Measurements from ENCODE around the gene AMOTL1. TPM values are rescaled to one million over a fixed set of nuclear protein-coding genes. Genes with fewer than 3 reads are reported as not detected.

The AMOTL1 gene
- total RNA-seq, 1 donor from 2014 or later, result 5.9 TPM

DNA sequence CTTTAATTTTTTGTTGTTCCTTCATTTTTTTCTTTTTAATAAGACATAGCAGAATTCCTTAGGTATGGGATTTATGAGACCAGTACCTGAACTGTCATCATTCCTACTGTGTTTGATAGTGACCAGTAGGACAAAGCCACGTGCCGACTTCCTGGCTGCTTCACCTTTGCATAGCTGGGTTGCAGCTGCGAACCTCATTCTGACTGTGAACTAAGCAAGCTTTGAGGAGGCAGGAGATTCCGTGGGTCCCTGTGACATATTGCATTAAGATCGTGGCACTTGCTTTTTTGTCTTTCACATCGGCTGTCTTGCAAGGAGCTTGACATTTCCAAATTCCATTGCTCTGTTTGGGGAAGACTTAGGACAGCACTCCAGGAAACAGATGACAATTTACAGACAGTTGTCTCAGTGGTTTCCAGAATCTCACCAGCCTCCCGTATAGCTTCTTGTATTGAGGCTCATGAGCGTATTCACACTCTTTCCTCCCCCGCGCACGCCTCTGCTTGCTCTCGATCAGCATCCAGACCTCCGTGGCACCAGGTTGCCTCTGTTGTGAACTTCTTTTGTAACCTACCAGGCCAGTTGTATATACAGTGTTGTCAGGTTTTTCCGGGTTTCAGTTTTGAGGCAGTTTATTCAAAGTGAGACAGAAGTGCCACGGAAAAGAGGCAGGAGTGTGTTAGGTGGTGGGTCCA lies 103.5 kb downstream of the AMOTL1 start:
- H3K9me3 Mint-ChIP-seq, result no peaks in the 10 kb centered on the region
- intact Hi-C loops (cut with micrococcal nuclease), result loop anchor here (10.0 kb wide), 2 partner anchors 327 to 737 kb away; partner anchors contain the start of gene FUT4
- H3K27ac Mint-ChIP-seq, result no peak overlapping the region
- no peaks in the 10 kb centered on the region for H3K36me3 Mint-ChIP-seq (ENCODE audit: low read depth)
- peaks cover 11% of the 10 kb centered on the region for H3K4me1 Mint-ChIP-seq
- no peaks in the 10 kb centered on the region for H3K27me3 Mint-ChIP-seq
- no peak overlapping the region for H3K4me3 Mint-ChIP-seq
- no peak for DNase-seq

DNA sequence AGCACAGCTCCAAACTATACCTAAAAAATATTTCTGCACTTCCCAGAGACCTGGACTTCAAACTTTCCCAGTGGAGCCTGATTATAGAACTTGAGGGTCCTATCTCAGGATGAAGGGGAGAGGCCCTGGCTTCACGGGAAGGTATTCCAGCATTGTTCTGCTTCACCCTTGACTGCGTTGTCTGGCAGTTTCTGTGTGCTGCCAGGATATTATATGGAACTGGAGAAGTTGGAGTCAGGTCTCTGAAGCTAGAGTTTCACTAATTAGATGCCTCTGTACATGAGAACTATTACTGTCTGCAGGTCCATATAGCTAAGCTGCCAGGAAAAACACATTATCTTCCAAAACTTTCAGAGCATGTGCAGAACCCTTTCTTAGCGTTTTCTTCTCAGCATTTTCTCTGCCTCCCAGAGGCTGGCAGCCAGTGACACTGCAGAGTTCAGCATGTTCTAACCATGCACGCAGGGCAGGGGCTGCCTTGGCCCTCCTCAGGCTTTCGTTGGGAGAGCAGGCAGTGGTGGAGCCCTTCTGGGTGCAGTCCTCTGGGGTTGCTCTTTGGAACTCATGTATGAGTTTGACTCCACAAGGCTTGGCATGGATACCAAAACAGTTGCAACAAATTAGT lies 105.9 kb downstream of the AMOTL1 start:
- Mint-ChIP-seq H3K27me3 (no peaks in the 10 kb centered on the region), H3K4me1 (peaks cover 22% of the 10 kb centered on the region), H3K9me3 (no peaks in the 10 kb centered on the region), H3K4me3 (no peak overlapping the region), H3K36me3 (ENCODE audit: low read depth) (no peaks in the 10 kb centered on the region), H3K27ac (no peak overlapping the region)
- DNase-seq, result no peak
- intact Hi-C loops (cut with micrococcal nuclease), result loop anchor here (10.0 kb wide), 2 partner anchors 329 to 739 kb away; partner anchors contain the start of gene FUT4

DNA sequence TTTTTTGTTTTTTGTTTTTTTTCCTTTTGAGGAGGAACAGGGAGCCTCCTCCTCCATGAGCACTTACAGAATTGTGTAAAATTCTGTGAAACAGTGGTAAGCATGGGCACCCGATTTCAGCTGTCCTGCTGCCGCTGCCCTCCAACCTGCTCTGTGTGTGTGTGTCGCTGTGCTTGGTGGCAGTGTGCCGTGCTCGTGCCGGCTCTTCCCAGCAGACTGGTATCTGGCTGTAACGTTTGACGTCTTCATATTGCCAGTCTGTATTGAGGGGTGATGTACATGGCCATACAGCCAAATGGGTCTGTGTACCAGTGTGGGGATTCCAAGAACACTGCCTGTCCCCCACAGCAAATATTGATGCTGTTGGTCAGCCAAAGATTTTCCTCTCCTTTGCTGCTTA lies 108.1 kb downstream of the AMOTL1 start:
- no peak for DNase-seq
- intact Hi-C loops (cut with micrococcal nuclease), result loop anchor here (1.0 to 10.0 kb wide), 6 partner anchors 8 to 741 kb away; partner anchors contain the start of genes FUT4 and SRSF8
- Mint-ChIP-seq H3K4me3 (peak overlapping the region; percentile 51), H3K9me3 (peaks cover 3% of the 10 kb centered on the region), H3K36me3 (ENCODE audit: low read depth) (no peaks in the 10 kb centered on the region), H3K27ac (peak overlapping the region; percentile 83), H3K4me1 (peaks cover 22% of the 10 kb centered on the region), H3K27me3 (no peaks in the 10 kb centered on the region)

DNA sequence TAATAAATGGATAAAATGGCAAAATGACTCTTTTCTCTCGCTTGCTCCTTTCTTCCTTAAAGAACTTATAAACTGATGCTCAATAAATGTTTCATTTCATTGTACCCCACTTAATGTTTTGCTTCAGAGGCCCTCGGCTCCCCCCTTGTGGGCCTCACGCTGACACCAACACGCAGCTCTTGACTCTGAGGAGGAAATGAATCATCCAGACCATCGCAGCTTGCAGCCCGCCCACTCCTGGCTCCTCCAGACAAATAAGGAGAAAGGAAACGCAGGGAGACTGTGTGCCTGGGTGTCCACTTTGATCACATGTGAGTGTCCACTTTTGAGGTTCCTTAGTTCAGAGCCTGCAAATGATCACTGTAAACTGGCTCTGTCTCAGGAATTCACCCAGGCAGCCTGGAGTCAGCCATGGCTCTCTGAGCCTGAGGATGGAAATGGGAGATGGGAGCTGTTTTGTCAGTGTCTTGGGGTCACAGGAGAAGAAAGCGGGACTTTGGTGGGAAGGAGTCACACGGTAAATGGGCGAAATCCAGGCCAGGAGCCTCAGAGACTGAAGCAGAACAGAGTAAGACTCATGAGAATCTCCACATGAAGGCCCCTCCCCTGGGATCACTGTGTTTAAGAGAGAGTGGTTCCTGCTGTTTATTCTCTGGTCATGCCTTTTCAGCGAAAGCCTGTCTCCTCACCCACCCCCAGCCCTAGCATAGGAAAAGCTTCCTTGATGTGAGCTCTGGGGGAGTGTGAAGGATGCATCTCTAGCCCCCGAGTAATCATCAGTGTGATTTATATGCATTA lies 108.7 kb downstream of the AMOTL1 start:
- Mint-ChIP-seq H3K36me3 (ENCODE audit: low read depth) (no peaks in the 10 kb centered on the region), H3K4me3 (peak overlapping the region; percentile 51), H3K9me3 (peaks cover 3% of the 10 kb centered on the region), H3K27ac (peak overlapping the region; percentile 83), H3K27me3 (no peaks in the 10 kb centered on the region), H3K4me1 (peaks cover 21% of the 10 kb centered on the region)
- peak; percentile 85 for DNase-seq
- intact Hi-C loops (cut with micrococcal nuclease), result loop anchor here (1.0 to 10.0 kb wide), 6 partner anchors 7 to 742 kb away; partner anchors contain the start of genes FUT4 and SRSF8

DNA sequence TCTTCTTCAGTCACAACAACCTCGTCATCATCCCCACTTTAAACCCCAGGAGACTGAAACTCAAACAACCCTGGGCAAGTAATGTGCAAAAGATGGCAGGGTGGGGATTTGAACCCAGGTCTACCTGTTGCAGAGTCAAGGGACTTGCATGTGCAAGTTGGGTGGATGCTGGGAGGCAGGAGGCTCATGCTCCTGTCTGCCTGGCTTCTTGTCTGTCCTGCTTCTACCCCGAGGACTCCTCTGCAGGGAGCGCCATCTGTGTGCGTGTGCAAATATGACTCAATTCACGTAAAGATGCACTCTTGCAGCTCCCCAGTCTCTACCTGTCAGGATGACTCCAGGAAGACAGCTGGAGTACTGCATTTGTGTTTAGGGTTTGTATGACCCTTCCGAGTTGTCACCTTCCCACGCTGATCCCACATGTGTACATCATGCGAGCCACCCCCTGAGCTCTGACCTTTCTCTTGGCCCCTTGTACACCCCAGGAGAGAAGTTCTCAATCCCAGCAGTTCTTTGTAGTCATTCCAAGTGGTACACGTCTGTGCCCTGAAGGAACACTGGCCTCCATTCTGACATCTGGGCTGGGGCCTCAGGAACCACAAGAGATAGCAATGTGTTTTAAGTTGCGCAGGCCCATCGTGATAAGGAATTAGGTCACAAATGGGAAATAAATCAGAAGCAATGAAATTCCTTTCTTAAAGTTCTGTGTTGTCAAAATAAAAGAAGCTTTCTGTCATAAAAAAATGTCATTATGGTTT lies 109.5 kb downstream of the AMOTL1 start:
- no peak for DNase-seq
- Mint-ChIP-seq H3K36me3 (ENCODE audit: low read depth) (no peaks in the 10 kb centered on the region), H3K27ac (peak overlapping the region; percentile 83), H3K4me1 (peaks cover 21% of the 10 kb centered on the region), H3K4me3 (no peak overlapping the region), H3K9me3 (peaks cover 3% of the 10 kb centered on the region), H3K27me3 (no peaks in the 10 kb centered on the region)
- intact Hi-C loops (cut with micrococcal nuclease), result loop anchor here (5.0 to 10.0 kb wide), 5 partner anchors 95 to 743 kb away; partner anchors contain the start of genes FUT4 and SRSF8

DNA sequence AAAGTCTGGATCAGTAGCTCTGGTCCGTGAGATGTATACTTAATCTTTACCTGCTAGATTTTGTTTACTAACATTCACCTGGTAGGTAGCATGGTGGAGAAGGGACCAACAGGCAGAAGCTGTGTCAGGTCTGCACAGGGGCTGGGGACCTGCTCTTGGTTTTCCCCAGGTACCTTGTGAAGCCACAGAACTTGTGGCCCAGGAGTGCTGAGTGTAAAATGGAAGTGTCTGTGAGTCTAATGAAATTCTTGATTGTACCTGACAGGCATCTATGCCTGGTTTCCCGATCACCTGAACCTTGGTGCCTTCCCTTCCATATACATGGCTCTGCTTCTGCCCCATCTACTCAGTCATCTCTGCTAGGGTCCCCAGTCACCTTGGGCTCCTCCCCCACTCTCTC lies 110.8 kb downstream of the AMOTL1 start:
- Mint-ChIP-seq H3K4me3 (no peak overlapping the region), H3K27ac (no peak overlapping the region), H3K36me3 (ENCODE audit: low read depth) (no peaks in the 10 kb centered on the region), H3K4me1 (peaks cover 21% of the 10 kb centered on the region), H3K27me3 (no peaks in the 10 kb centered on the region), H3K9me3 (peaks cover 3% of the 10 kb centered on the region)
- intact Hi-C loops (cut with micrococcal nuclease), result loop anchor here (5.0 to 10.0 kb wide), 5 partner anchors 97 to 744 kb away; partner anchors contain the start of genes FUT4 and SRSF8
- no peak for DNase-seq

DNA sequence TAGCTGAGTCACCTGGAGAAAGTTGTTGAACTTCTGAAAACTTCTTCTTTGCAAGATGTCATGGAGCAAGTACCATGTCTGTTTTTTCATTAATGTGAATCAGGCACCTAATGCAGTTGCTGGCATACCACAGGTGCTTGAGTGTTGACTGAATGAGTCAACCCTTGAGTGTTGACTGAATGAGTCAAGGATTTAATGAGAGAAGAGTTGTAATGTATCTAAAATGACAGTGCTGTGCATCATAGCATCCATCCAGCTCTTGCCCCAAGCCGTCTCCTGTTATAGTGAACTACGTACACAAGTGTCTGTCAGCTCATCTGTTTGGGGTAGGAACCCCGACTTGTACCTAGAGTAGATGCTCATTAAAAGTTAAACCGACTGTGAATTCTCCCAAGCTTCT lies 112.1 kb downstream of the AMOTL1 start:
- H3K27me3 Mint-ChIP-seq, result no peaks in the 10 kb centered on the region
- intact Hi-C loops (cut with micrococcal nuclease), result no loop called here
- DNase-seq, result no peak
- peaks cover 25% of the 10 kb centered on the region for H3K4me1 Mint-ChIP-seq
- no peak overlapping the region for H3K4me3 Mint-ChIP-seq
- peaks cover 3% of the 10 kb centered on the region for H3K9me3 Mint-ChIP-seq
- H3K36me3 Mint-ChIP-seq (ENCODE audit: low read depth), result no peaks in the 10 kb centered on the region
- H3K27ac Mint-ChIP-seq, result no peak overlapping the region

DNA sequence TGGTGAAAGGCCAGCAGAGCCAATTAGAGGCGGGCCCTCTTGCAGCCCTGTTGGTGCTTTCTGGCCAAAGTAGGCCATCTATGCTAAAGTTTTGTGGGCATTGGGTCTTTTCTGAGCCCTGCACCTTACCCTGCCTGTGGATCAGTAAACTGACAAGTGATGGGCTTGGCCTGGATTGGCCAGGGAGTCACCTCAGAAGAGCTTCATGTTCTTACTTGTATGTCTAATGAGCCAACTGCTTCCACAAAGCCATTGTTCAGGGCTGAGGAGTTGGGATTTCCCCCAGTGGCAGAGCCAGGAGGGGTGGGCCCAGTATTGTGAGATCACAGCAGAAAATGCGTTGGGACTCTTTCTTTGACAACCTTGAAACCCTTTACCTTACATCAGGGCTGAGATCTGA lies 114.8 kb downstream of the AMOTL1 start:
- no peaks in the 10 kb centered on the region for H3K27me3 Mint-ChIP-seq
- H3K27ac Mint-ChIP-seq, result no peak overlapping the region
- peak; percentile 51 for DNase-seq
- no peaks in the 10 kb centered on the region for H3K36me3 Mint-ChIP-seq (ENCODE audit: low read depth)
- intact Hi-C loops (cut with micrococcal nuclease), result no loop called here
- peaks cover 4% of the 10 kb centered on the region for H3K4me1 Mint-ChIP-seq
- no peak overlapping the region for H3K4me3 Mint-ChIP-seq
- peaks cover 3% of the 10 kb centered on the region for H3K9me3 Mint-ChIP-seq

DNA sequence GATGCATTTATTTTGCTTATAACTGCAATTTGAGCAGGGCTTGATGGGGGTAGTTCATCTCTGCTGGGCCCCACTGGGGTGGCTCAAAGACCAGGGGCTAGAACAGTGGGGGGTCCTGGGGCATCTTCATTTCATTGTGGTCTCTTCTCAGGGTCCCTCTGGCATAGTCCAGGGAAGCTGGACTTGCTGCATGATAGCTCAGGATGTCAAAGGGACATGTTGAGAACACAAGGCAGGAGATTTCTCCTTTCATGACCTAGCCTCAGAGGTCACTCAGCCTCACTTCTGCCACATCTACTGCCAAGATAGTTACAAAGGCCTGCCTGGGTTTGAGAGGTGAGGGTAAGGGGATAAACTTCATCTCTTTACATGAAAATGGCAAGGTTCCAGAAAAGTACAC lies 115.7 kb downstream of the AMOTL1 start:
- DNase-seq, result peak; percentile 51
- Mint-ChIP-seq H3K4me1 (peaks cover 4% of the 10 kb centered on the region), H3K27ac (no peak overlapping the region), H3K27me3 (no peaks in the 10 kb centered on the region), H3K4me3 (no peak overlapping the region), H3K36me3 (ENCODE audit: low read depth) (no peaks in the 10 kb centered on the region), H3K9me3 (peaks cover 11% of the 10 kb centered on the region)
- intact Hi-C loops (cut with micrococcal nuclease), result loop anchor here (1.0 kb wide), 1 partner anchor 8 kb away; no protein-coding TSS in a partner anchor

DNA sequence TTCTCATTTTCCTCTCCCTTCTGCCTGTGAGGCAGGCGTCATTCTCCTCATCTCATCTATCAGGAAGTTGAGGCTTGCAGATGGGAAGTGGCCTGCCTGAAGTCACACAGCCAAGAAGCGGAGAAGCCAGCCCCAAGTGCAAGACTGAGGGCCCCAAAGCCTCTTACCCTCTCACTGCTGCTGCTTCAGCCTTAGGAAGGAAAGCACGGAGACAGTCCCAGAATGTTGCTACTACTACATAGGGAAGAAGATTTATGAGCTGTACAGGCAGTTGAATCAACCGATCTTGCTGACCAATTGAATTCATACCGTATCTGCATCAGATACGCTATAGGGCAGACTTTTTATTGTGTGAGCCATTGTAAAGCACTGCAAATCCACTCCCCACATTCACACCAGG lies 116.2 kb downstream of the AMOTL1 start:
- Mint-ChIP-seq H3K4me1 (peaks cover 4% of the 10 kb centered on the region), H3K27ac (no peak overlapping the region), H3K27me3 (peaks cover 3% of the 10 kb centered on the region), H3K9me3 (peaks cover 9% of the 10 kb centered on the region), H3K36me3 (ENCODE audit: low read depth) (no peaks in the 10 kb centered on the region), H3K4me3 (no peak overlapping the region)
- peak; percentile 58 for DNase-seq
- intact Hi-C loops (cut with micrococcal nuclease), result loop anchor here (1.0 kb wide), 1 partner anchor 8 kb away; no protein-coding TSS in a partner anchor

DNA sequence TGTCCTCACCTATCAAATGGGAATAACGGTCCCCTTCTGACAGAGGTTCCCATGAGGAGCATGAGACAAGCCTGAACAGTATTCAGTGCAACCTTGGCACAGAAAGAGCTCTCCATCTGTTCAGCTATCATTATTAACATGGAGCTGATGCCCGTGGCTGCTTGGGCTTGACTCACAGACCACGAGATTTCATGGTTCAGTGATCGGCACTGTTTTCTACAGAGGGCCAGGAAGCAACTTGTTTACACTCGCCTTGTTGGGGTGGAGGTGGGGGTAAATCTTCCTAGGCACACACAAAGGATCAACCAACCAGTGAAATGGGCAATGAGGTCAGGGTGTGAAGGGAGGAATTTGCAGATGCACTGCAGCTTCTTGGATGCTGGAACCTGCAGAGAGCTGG lies 117.0 kb downstream of the AMOTL1 start:
- no peak overlapping the region for H3K4me3 Mint-ChIP-seq
- no peak overlapping the region for H3K27ac Mint-ChIP-seq
- peaks cover 4% of the 10 kb centered on the region for H3K4me1 Mint-ChIP-seq
- H3K9me3 Mint-ChIP-seq, result peaks cover 8% of the 10 kb centered on the region
- intact Hi-C loops (cut with micrococcal nuclease), result no loop called here
- no peaks in the 10 kb centered on the region for H3K36me3 Mint-ChIP-seq (ENCODE audit: low read depth)
- DNase-seq, result peak; percentile 43
- peaks cover 3% of the 10 kb centered on the region for H3K27me3 Mint-ChIP-seq

DNA sequence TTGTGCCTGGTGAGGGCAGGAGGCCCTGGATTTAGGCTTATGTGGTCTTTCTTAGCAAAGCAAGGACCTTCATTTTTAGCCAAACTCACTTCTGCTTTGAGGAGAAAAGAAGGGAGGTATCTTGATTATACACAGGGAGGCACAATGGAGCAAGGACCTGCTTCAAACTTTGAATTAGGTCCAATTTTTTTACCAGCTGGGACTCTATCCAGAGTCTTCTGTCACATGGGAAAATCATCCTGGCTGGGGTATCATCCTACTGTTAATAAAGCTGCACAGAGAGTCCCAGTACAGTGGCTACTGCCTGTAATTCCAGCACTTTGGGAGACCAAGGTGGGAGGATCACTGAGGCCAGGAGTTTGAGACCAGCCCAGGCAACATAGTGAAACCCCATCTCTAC lies 117.4 kb downstream of the AMOTL1 start:
- no peaks in the 10 kb centered on the region for H3K36me3 Mint-ChIP-seq (ENCODE audit: low read depth)
- H3K4me3 Mint-ChIP-seq, result no peak overlapping the region
- no peak for DNase-seq
- no peak overlapping the region for H3K27ac Mint-ChIP-seq
- H3K4me1 Mint-ChIP-seq, result peaks cover 4% of the 10 kb centered on the region
- H3K27me3 Mint-ChIP-seq, result peaks cover 3% of the 10 kb centered on the region
- intact Hi-C loops (cut with micrococcal nuclease), result no loop called here
- H3K9me3 Mint-ChIP-seq, result peaks cover 8% of the 10 kb centered on the region

DNA sequence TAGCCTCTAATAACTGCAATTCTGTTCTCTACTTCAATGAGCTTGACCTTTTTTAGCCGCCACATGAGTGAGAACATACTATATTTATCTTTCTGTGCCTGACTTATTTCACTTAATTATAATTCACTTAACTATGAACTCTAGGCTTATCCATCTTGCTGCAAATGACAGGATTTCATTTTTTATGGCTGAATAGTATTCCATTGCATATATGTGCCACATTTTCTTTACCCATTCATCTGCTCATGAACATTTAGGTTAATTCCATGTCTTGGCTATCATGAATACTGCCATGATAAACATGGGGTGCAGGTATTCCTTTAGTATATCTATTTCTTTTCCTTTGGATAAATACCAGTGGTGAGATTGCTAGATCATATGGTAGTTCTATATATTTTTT lies 120.0 kb downstream of the AMOTL1 start:
- intact Hi-C loops (cut with micrococcal nuclease), result no loop called here
- H3K4me3 Mint-ChIP-seq, result no peak overlapping the region
- H3K4me1 Mint-ChIP-seq, result peaks cover 4% of the 10 kb centered on the region
- no peaks in the 10 kb centered on the region for H3K36me3 Mint-ChIP-seq (ENCODE audit: low read depth)
- H3K27ac Mint-ChIP-seq, result no peak overlapping the region
- peaks cover 13% of the 10 kb centered on the region for H3K27me3 Mint-ChIP-seq
- peaks cover 15% of the 10 kb centered on the region for H3K9me3 Mint-ChIP-seq
- DNase-seq, result no peak
